22Rv1 (cell line): ENCODE measurements around the gene FAM24A.

Experiments used
- CTCF ChIP-seq: fragments of 450-650 bp; IDR thresholded peaks from 2 replicates; pipeline ENCODE4 v1.5.1; 2017; ENCODE audit warnings: mild to moderate bottlenecking
- ZFX ChIP-seq: fragments of 450-650 bp; IDR thresholded peaks from 2 replicates; pipeline ENCODE4 v1.6.1; 2017; ENCODE audit warnings: antibody characterized with exemption, borderline replicate concordance

GRCh38 chr10:122861711-122862161 lies 48.7 kb upstream of the FAM24A start:
- no peak for TF ChIP-seq CTCF
- TF ChIP-seq ZFX, result no peak
